GM10847 (cell line): Measurements from ENCODE around the gene GNB1L.

ENCODE experiments used
- POLR2A ChIP-seq: IDR thresholded peaks from 2 replicates; pipeline ENCODE4 v1.6.1; 2011; ENCODE audit not compliant: insufficient read length; ENCODE audit errors: extremely low read depth

GNB1L gene

DNA sequence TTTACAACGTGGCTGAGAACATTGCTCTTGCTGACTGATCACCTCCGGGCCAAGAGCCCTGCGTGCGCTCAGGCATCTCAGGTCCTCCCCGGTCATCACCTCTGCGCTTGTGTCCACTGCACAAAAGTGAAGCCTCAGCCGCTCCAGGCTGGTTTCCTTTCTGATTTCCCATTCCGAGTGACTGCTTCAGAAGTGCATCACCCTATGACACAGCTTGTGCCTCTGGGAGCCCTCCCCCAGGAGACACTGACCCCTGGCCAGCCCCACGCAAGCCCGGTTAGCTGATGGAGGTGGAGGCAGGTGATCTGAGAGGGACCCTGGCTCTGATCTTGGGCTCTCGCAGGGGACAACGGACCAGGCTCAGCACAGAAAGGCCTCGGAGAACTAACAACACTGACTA, 38.3 kb upstream of the GNB1L start:
- TF ChIP-seq POLR2A, result no peak

DNA sequence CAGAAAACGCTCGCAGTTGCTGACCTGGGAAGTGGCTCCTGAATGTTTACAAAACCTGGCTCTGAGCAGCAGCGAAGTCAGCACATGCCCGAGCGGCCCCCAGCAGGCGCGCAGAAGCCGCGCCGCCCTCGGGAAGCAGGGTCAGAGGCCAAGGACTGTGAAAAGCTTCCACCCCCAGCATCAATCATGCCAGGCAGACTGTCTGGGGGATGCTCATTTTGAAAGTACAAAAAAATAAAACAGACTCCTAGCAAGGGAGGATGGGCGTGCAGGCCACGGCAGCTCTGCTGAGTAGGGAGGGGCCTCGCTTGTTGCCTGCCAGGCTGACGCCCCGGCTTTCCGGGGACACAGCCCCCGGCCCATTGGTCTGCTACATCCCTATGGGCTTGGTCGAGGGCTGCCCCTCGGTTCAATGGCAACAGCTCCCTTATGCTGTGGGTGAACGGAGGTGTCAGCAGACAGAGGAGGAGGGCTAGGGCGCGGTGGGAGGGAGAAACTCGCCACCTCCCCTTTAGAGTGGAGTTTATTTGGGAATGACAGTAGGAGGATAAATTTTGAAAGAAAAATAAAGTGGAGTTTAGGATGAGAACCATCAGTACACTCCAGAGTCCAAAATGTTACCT, 37.7 kb upstream of the GNB1L start:
- no peak for TF ChIP-seq POLR2A

DNA sequence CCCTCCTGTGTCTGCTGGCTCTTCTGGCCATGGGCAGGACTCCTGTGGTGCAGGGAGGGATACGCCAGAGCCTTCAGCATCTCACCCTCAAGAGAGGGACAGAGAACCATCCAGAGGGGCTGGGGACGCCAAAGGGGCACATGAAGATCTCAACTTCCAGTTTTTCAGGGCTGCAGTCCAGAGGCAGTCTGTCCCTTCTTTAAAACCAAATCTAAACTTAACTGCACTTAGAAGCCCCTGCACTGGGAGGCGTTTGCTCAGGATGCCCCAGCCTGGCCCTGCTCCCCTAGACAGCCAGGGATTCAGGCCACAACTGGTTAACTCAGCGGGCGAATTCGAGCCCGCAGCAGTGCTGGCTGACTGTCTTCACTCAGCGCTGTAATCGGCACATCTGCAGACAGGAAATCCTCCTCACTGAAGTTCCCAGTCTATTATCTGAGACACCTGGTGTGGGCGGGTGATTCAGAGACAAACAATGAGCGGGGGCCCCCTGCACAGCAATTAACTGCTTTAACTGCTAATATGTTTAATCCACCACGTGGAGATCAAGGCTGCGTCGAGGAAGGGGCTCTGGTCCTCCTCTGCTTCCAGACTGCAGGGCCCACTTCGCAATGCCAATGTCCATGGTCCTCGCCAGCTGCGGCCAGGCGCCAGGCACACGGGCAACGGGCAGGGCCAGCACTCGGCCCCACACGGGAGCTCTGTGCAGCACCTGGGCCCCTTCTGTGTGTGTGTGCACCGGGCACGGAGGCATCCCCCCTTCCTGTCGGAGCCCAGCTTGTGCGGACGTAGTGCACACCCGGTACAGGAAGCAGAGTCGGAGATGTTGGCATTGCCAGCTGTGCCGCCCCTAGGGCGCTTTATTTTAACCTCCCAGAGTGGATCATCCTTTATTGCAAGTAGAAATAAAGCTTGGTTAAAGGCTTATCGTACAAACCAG, 36.9 kb upstream of the GNB1L start:
- no peak for TF ChIP-seq POLR2A

DNA sequence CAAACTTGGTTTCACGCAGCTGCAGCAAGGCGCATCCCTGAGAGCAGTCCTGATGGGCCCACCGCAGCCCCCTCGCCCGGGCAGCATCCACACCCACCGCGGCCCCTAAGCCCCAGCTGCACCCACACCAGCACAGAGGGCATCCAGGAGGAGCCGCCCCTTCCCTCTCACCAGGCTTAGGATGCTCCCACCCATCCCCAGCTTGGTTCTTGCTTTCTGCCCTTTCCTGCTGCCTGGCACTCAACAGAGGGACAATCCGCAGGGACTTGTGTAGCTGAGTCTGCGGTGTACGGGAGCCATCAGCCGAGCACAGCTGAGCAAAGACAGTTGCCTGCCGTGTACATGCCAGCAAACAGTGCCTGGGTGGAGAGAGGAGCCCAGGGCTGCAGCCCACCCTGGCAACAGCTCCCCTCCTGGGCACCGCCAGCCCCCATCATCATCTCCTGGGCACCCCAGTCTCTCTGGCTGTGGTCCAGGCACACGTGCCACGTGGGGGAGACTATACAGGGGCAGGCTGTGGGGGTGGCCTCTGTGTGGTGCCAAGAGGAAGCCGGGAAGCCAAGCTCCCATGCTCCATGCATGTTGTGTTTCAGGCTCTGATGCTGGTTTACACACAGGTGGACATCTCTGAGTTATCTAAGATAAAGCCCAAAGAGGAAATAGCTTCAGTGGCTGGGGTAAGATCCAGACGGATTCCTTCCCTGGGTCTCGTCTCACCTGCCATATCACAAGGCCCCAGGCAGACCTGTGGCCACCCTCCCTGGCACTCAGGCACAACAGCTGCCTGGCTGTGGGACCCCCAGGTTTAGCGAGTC, 36.0 kb upstream of the GNB1L start:
- TF ChIP-seq POLR2A, result no peak

DNA sequence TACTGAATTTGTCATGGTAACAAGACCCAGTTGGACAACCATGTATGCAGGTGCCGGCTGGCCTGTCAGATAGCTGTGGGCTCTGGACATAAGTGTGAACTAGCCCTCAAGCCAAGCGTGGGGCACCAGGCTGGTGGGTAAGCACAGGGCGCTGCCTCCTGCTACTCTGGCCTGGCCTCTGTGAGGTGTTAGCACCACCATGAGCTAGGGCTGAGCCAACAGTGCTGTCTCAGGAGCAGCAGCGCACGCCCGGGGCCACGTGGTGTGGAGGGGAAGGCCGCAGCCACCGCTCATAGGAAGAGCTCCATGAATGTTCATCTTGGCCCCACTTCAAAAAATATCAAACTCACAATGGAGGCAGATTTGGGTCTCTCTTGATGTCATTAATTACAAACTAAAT, 35.3 kb upstream of the GNB1L start:
- TF ChIP-seq POLR2A, result no peak

DNA sequence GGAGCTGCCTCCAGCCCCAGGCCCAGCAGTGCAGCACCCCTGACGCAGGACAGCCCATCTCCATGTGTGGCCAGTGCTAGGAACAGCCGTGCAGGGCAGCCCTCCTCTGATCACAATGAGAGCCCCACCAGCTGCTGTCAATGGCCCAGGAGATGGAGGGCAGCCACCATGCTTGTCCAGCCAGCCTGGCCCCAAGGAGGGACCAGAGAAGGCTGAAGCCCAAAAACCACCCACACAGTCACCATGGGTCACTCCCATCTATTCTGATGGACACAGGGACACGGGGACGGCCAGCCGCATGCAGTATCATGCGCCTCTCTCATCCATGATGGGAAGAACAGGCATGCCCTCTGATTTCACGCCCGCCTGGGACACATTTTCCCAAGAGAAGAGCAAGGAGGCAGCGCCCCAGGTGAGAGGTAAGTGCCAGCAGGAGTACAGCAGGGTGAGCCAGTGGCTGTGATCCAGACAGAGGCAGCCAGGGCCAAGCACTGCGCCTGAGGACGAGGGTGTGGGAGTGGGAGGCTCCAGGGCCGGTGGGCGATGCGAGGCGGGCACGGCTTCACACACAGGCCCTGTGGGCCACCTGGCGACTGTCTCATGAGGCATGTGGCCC, 33.6 kb upstream of the GNB1L start:
- no peak for TF ChIP-seq POLR2A

DNA sequence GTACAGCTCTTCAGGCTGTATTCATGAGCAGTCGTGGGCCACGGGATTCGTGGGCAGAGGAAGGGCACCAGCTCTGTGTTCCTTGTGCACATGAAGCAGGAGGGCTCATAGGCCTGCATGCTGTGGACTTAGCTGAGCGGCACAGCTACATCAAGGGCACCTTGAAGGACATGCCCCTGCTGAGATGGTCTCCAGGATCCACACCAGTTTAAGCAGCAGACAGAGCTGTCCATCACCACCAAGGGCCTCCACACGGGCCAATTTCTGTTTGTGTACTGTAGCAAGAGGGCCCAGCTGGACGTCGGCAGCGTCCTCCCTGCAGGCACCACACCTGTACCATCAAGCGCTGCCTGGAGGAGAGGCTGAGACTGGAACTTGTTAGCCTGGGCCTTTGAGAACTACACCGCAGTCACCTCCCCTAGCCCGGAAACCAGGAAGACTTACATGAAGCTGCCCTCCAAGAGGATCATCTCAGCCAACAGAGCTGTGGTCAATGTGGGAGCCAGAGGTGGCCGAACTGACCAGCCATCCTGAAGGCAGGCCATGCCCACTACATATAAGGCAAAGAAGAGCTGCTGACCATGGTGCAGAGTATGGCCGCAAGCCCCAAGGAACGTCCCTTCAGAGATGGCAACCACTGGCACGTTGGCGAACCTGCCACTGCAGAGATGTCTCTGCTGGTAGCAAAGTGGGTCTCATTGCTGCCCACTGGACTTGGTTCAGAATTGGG, 32.7 kb upstream of the GNB1L start:
- TF ChIP-seq POLR2A, result no peak

DNA sequence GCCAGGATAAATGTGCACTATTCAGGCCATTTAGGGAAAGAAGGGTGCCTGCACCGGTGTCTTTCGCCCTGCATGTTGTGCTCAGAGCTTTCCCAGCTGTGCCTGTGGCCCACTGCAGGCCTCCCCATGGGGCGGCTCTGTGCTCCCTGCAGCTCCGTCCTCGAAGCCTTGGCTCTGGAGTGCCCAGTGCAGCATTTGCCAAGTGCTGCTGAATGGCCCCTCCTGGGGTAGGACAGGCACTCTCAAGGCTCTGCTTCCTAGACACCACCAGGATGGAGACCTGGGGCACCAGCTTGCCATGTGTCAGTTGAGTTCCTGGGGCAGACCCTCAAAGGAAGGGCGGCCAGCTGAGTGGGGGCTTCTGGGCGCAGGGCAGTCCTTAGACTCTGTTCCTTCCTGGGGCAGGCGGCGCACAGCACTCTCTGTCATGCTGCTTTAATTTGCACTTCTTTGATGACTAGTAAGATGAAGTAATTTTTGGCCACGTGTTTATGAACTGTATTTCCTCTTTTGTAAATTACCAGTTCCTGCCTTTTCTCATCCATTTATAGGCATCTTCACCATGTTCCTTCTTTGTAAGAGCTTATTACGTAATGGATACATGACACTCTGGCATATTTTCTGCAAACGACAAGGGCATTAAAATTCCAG, 32.1 kb upstream of the GNB1L start:
- no peak for TF ChIP-seq POLR2A

DNA sequence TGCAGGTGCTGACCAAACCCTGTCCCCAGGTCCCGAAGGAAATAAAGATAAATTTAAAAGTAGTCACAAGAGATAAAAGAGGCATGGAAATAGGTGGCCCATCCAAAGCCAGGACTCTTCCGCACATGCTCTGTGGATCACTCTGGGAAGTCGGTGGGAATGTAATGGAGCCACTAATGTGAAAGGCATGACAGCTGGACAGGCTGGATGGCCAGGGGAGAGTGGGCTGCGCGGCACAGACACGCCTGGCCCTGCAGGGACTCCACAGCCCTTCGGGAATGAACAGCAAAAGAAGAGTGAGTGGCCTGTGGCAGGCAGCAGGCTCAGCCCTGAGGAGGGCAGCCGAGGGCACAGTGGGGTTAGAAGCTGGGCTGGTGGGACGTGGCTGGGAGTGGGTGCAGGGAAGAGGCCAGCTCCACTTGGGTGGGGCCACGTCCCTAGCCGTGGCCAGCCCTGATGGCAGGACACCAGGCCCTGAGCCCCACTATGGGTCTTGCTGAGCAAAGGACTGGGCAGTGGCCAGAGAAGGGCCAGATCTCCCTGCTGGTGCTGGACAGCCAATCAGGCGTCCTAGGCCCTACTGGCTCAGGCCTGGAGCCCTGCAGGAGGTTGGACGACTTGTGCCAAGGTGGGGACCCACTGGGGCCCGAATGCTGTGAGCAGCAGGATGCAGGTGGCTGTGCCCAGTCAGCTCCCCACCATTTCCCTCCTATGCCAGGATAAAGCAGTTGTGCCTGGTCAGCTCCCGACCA, 31.3 kb upstream of the GNB1L start:
- no peak for TF ChIP-seq POLR2A

DNA sequence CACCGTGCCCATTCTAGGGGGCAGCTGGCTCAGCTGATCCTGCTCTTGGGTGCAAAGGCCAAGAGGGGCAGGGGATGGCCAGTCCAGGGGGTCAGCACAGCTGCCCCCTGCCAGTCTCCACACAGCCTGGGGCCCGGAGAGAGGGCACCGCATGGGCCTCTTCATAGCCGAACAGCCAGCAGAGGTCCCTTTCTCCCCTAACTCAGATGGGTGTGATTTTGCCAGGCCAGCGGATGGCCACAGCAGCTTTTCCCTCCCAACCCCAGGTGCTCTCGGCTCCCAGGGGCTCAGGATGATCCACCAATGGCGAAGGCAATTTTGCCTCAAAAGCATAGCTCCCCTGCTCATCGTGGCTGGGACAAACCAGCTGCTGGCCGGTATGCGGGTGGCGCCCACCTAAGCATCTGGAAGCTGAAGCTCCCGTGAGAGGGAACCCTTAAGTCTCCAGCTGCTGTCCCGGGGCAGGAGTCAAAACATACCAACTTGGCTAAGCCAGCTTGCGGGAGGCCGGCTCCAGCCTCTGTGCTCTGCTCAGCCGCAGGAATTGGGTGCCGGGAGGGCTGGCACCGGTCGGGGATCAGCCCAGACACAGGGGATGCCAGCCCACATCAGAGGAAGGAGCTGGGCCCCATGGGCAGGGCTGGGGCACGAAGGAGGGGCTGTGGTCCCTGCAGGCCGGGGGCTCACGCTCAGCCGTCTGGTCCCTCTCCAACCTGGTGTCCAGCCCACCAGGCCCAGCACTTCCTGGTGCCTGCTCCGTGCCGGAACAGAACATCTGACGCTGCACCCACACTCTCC, 30.5 kb upstream of the GNB1L start:
- TF ChIP-seq POLR2A, result no peak

DNA sequence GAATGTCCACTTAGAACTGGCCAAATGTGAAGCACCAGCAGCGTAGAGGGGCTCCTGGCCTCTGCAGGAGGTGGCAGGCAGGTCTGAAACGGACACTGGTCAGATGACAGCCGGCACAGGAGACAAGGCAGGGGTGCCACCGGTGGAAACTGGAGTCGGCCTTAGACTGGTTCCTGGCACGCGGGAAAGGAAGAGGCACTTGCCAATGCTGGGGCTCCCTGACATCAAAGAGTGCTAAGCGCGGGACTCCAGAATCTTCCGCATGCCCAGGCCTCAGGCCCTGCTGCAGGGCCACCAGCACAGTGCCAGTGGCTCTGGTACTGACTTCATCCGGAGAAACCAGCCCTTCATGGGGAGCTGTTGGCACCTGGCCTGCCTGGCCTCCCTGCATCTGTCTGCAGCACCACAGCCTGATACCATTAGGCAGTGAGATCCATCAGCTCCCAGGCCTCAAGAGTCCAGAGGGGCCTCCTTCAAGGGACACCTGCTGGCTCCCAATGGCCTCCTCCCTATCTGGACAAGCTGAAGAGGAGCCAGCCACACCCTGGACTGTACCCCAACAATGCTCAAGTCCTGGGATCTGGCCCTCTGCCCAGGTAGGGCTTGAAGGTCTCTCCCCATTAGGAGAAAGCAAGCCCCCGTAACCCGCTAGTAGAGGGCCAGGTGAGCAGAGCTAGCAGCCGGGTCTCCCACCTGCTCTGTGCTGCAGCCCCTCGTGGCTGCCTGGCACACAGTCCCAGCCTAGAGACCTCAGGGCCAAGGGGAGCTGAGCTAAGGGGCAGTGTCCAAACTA, 29.7 kb upstream of the GNB1L start:
- no peak for TF ChIP-seq POLR2A

DNA sequence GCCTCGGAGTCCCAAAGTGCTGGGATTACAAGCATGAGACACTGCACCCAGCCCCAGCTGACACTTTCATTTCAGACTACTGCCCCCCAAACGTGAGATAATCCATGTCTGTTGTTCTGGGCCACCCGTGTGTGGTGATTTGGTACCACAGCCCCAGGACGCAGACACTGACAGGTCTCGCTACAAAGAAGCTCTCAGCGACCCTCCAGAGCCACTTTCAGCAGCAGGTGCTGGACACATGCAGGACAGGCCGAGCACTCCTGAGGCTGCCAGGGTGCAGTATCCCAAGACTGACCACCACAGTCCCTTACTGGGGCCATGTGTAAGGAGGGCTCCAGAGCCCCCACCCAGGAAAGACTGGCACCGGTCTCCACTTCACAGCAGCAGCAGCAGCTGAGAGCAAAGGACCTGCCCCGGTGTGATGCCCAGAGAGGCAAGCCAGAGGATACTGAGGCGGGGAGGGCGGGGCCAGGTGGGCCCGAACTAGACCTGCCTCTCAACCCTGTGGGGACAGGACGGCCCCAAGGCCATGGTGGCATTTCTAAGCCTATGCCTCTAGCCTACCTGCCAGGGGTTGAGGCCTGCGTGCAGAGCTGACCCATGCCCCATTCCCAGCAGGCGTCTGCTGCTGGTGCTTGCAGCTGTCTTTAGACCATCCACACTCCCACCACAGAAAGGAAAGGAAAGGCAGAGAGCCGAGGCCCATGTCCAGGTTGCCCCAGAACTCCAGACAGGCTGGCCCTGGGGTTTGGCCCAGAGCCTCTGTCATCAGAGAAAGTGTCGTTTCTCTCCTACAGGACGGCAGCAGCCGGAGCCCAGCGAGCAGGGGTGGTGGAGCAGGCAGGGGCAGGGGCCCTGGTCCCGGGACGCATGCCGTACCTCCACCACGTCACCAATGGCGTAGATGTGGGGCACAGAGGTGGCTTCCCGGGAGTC, 28.0 kb upstream of the GNB1L start:
- TF ChIP-seq POLR2A, result no peak
